Gastroesophageal sphincter (tissue), 3 donors: ENCODE data around the gene AMMECR1.

Source experiments
- CTCF ChIP-seq, 4 experiments: fragments of 200-600 bp in 2 of 4; fragments of 450-650 bp in 2 of 4; sonication (generic) in 1 of 4; IDR thresholded peaks; one replicate each; pipeline ENCODE4 v1.5.1; 2017 to 2019; ENCODE audit warnings: antibody characterized with exemption in 4 of 4, mild to moderate bottlenecking in 2 of 4, moderate library complexity in 2 of 4
- POLR2A ChIP-seq, 2 donors: fragments of 450-650 bp; IDR thresholded peaks; one replicate each; pipeline ENCODE4 v1.6.1; 2017; ENCODE audit warnings: antibody characterized with exemption in 2 of 2, mild to moderate bottlenecking in 2 of 2, moderate library complexity in 1 of 2
- POLR2AphosphoS5 ChIP-seq: sonication (generic); formaldehyde crosslinking; IDR thresholded peaks from one replicate; pipeline ENCODE4 v1.6.1; 2017; ENCODE audit warnings: antibody characterized with exemption

GRCh38 chrX:110182865-110183264 lies 135.0 kb downstream of the AMMECR1 start:
- TF ChIP-seq CTCF (IDR thresholded peaks at IDR 0.05) (no peak), POLR2A (IDR thresholded peaks at IDR 0.05) (no peak), POLR2AphosphoS5 (no peak)
